Aorta (tissue), 5 donors: ENCODE data around the gene S100A1. TPM values are rescaled to one million over a fixed set of nuclear protein-coding genes. Genes with fewer than 3 reads are reported as not detected.

Source experiments
- ATAC-seq: fragments of 200-7000 bp; cut with Tn5 transposase; one replicate; pipeline ENCODE4 v1.9.1; 2022; ENCODE audit warnings: moderate library complexity; ENCODE audit not compliant: low FRiP score
- DNase-seq, 2 donors: peaks; one replicate each; pipeline ENCODE4 v3.0.0-alpha.2; 2020
- H3K27ac ChIP-seq, 2 donors: one replicate each; pipeline ENCODE4 v1.5.1; 2013; ENCODE audit warnings: low read length in 2 of 2, mild to moderate bottlenecking in 2 of 2, moderate library complexity in 2 of 2, control low read depth in 1 of 2, inconsistent platforms in 1 of 2, low read depth in 1 of 2
- H3K27me3 ChIP-seq, 2 donors: one replicate each; pipeline ENCODE4 v1.6.1; 2013; ENCODE audit warnings: control low read depth in 1 of 2, low read length in 1 of 2, mild to moderate bottlenecking in 1 of 2, moderate library complexity in 1 of 2; ENCODE audit not compliant: insufficient read depth in 2 of 2, control insufficient read depth in 1 of 2
- H3K36me3 ChIP-seq, 2 donors: one replicate each; pipeline ENCODE4 v1.6.1; 2013; ENCODE audit warnings: control low read depth in 1 of 2, low read length in 1 of 2, mild to moderate bottlenecking in 1 of 2; ENCODE audit not compliant: insufficient read depth in 2 of 2, control insufficient read depth in 1 of 2
- H3K4me1 ChIP-seq, 2 donors: one replicate each; pipeline ENCODE4 v1.6.1; 2013; ENCODE audit warnings: low read length in 2 of 2, control low read depth in 1 of 2, mild to moderate bottlenecking in 1 of 2, moderate library complexity in 1 of 2; ENCODE audit not compliant: insufficient read depth in 2 of 2, control insufficient read depth in 1 of 2
- H3K4me3 ChIP-seq, 2 donors: one replicate each; pipeline ENCODE4 v1.5.1; 2013; ENCODE audit warnings: low read length in 2 of 2, control low read depth in 1 of 2, mild to moderate bottlenecking in 1 of 2
- H3K9me3 ChIP-seq: one replicate; pipeline ENCODE4 v1.6.1; 2013; ENCODE audit warnings: mild to moderate bottlenecking, low read length; ENCODE audit not compliant: control insufficient read depth
- WGBS, 2 donors: extraction: QIAGEN DNeasy Blood & Tissue Kit; methylation state at CpG; one replicate each; pipeline ENCODE4 v1.1.7; 2013; 5-methylcytosine and 5-hydroxymethylcytosine counted together
- intact Hi-C, 2 donors: fragments of 100-400 bp; cut with DNase I; formaldehyde crosslinking; loops; one replicate each; pipeline versions ENCODE4 v1.14.2 to v1.15.0; 2022
- polyA plus RNA-seq, 2 donors: library from polyadenylated mRNA; stranded (reverse); fragments of 200-250 nt; gene quantifications; one replicate each; pipeline ENCODE4 v1.2.3, GENCODE V29; 2013
- total RNA-seq, 2 donors: library from RNA; stranded (reverse); fragmentation: NEBNext Ultra II Directional; extraction: Animal tissue kit (Norgen Biotek cat#: 25700); gene quantifications; one replicate each; pipeline ENCODE4 v1.2.1, GENCODE V29; 2021
- donor health status: healthy with polysubstance abuse.
- donor health status: Bipolar disorder and iron deficiency.
- donor health status: DM: no; HTN: no; CAD: no.
- donor health status: DM: no; HTN: no; CAD: no.
- donor health status: DM: yes; HTN: yes; CAD: no.

The S100A1 gene
- total and polyA plus RNA-seq, 4 donors = 0.23 to 7.1 (median 0.69) TPM; not detected in 1

- H3K9me3 ChIP-seq = no peaks in the 10 kb centered on the region
- DNase-seq = no peak
- 59 to 63% methylated on average over 6 of the region's 6 CpGs for WGBS, 2 donors
- no peaks in the 10 kb centered on the region for H3K27me3 ChIP-seq
- H3K27ac ChIP-seq = no peak overlapping the region
- peaks cover 10 to 11% of the 10 kb centered on the region in 2 donors for H3K36me3 ChIP-seq
- ATAC-seq = no peak
- no peaks in the 10 kb centered on the region for H3K4me1 ChIP-seq
- intact Hi-C loops = no loop called here
- H3K4me3 ChIP-seq = no peak overlapping the region
These were observed 12.6 kb downstream of the S100A1 start for GRCh38 chr1:153640861-153641260.

- no peaks in the 10 kb centered on the region for H3K27me3 ChIP-seq
- WGBS, 2 donors = 77 to 78% methylated on average over 11 of the region's 11 CpGs
- H3K27ac ChIP-seq = no peak overlapping the region
- ATAC-seq (no peak), DNase-seq (peak in 1 of 2 donors; percentile 40)
- peaks cover 8 to 10% of the 10 kb centered on the region in 2 donors for H3K36me3 ChIP-seq
- no peak overlapping the region for H3K4me3 ChIP-seq
- intact Hi-C loops = no loop called here
- H3K4me1 ChIP-seq = no peaks in the 10 kb centered on the region
- H3K9me3 ChIP-seq = no peaks in the 10 kb centered on the region
These were observed 13.9 kb downstream of the S100A1 start for GRCh38 chr1:153642161-153642560.

GRCh38 chr1:153643100-153643499 lies 14.9 kb downstream of the S100A1 start:
- no peak overlapping the region for H3K4me3 ChIP-seq
- H3K27me3 ChIP-seq = no peaks in the 10 kb centered on the region
- H3K27ac ChIP-seq = no peak overlapping the region
- intact Hi-C loops = no loop called here
- no peaks in the 10 kb centered on the region for H3K9me3 ChIP-seq
- peaks cover 5 to 10% of the 10 kb centered on the region in 2 donors for H3K36me3 ChIP-seq
- WGBS, 2 donors = 88 to 89% methylated on average over 11 of the region's 11 CpGs
- ATAC-seq = no peak
- no peaks in the 10 kb centered on the region for H3K4me1 ChIP-seq
- DNase-seq = peak in 1 of 2 donors; percentile 66

- intact Hi-C loops = no loop called here
- H3K36me3 ChIP-seq = peaks cover 5 to 8% of the 10 kb centered on the region in 2 donors
- no peak overlapping the region for H3K4me3 ChIP-seq
- H3K27me3 ChIP-seq = no peaks in the 10 kb centered on the region
- ATAC-seq (no peak), DNase-seq (no peak)
- H3K9me3 ChIP-seq = no peaks in the 10 kb centered on the region
- H3K4me1 ChIP-seq = no peaks in the 10 kb centered on the region
- no peak overlapping the region for H3K27ac ChIP-seq
These were observed 15.6 kb downstream of the S100A1 start for GRCh38 chr1:153643816-153644215.

GRCh38 chr1:153646672-153647345 lies 18.6 kb downstream of the S100A1 start:
- H3K36me3 ChIP-seq = peaks cover 3 to 4% of the 10 kb centered on the region in 2 donors
- ATAC-seq = no peak
- H3K4me3 ChIP-seq = no peak overlapping the region
- no peak overlapping the region for H3K27ac ChIP-seq
- no peaks in the 10 kb centered on the region for H3K27me3 ChIP-seq
- intact Hi-C loops = no loop called here
- DNase-seq = peak in 1 of 2 donors; percentile 62
- H3K4me1 ChIP-seq = no peaks in the 10 kb centered on the region
- no peaks in the 10 kb centered on the region for H3K9me3 ChIP-seq
- WGBS, 2 donors = 67 to 73% methylated on average over 5 of the region's 5 CpGs

GRCh38 chr1:153647346-153647714 lies 19.1 kb downstream of the S100A1 start:
- peaks cover 3 to 4% of the 10 kb centered on the region in 2 donors for H3K36me3 ChIP-seq
- H3K4me3 ChIP-seq = no peak overlapping the region
- H3K27ac ChIP-seq = no peak overlapping the region
- H3K4me1 ChIP-seq = no peaks in the 10 kb centered on the region
- intact Hi-C loops = no loop called here
- no peaks in the 10 kb centered on the region for H3K27me3 ChIP-seq
- WGBS, 2 donors = 45 to 53% methylated on average over 2 of the region's 2 CpGs
- ATAC-seq (no peak), DNase-seq (no peak)
- H3K9me3 ChIP-seq = no peaks in the 10 kb centered on the region

- H3K36me3 ChIP-seq = peaks cover 3 to 4% of the 10 kb centered on the region in 2 donors
- H3K4me3 ChIP-seq = no peak overlapping the region
- no peak for DNase-seq
- H3K27me3 ChIP-seq = no peaks in the 10 kb centered on the region
- H3K9me3 ChIP-seq = no peaks in the 10 kb centered on the region
- intact Hi-C loops = no loop called here
- H3K27ac ChIP-seq = no peak overlapping the region
- WGBS, 2 donors = 85 to 86% methylated on average over 10 of the region's 10 CpGs
- no peak for ATAC-seq
- no peaks in the 10 kb centered on the region for H3K4me1 ChIP-seq
These were observed 19.9 kb downstream of the S100A1 start for GRCh38 chr1:153648000-153648643.

GRCh38 chr1:153649137-153649862 lies 21.1 kb downstream of the S100A1 start:
- no peak for ATAC-seq
- Histone ChIP-seq H3K9me3 (no peaks in the 10 kb centered on the region), H3K4me3 (no peak overlapping the region), H3K27ac (no peak overlapping the region), H3K36me3 (peaks cover 3% of the 10 kb centered on the region in 2 donors), H3K27me3 (no peaks in the 10 kb centered on the region), H3K4me1 (no peaks in the 10 kb centered on the region)
- 43 to 44% methylated on average over 3 of the region's 3 CpGs for WGBS, 2 donors
- peak in 1 of 2 donors; percentile 52 for DNase-seq
- intact Hi-C loops = no loop called here
